Skin epidermis (tissue), 12 donors: ENCODE results near the gene ST6GALNAC5.
"Not testable (repeated sequence)": the region's sequence is repeated elsewhere in the genome, so short reads cannot be mapped to it uniquely, and the experiment has no call there.

Experiments
- H3K27ac ChIP-seq, 21 experiments: fragments of 200-600 bp; sonication (generic) in 11 of 21; one replicate each; pipeline ENCODE4 v1.5.0; 2020; ENCODE audit warnings: mild to moderate bottlenecking in 3 of 21, inconsistent platforms in 2 of 21, moderate library complexity in 2 of 21
- H3K4me3 ChIP-seq, 7 experiments: fragments of 200-600 bp; sonication (generic) in 2 of 7; one replicate each; pipeline ENCODE4 v1.5.0; 2020; ENCODE audit warnings: inconsistent platforms in 2 of 7, mild to moderate bottlenecking in 2 of 7, moderate library complexity in 1 of 7

The ST6GALNAC5 gene

DNA sequence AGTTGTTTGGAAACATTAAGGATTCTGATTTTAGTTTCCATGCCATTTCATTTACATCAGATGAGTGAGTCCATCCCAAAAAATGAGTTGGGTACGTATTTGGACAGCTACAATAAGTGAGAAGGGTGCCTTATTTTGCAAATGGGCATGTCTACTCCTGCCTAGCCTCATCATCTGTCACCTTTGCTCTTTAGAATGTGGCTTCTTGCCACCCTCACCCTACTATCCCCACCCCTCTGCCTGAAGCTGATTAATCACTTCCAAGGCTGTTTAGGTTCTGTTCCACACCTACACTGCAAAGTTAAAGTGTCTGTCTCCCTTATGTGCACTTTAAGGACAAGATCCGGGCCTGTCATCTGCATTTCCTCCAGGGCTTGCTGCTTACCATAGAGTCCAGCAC is 61.2 kb downstream of the ST6GALNAC5 start:
- no peak overlapping the region for H3K27ac ChIP-seq
- no peak overlapping the region for H3K4me3 ChIP-seq

- Histone ChIP-seq H3K27ac (no peak overlapping the region), H3K4me3 (no peak overlapping the region)
These were observed 61.9 kb downstream of the ST6GALNAC5 start for GRCh38 chr1:76929136-76929535.

DNA sequence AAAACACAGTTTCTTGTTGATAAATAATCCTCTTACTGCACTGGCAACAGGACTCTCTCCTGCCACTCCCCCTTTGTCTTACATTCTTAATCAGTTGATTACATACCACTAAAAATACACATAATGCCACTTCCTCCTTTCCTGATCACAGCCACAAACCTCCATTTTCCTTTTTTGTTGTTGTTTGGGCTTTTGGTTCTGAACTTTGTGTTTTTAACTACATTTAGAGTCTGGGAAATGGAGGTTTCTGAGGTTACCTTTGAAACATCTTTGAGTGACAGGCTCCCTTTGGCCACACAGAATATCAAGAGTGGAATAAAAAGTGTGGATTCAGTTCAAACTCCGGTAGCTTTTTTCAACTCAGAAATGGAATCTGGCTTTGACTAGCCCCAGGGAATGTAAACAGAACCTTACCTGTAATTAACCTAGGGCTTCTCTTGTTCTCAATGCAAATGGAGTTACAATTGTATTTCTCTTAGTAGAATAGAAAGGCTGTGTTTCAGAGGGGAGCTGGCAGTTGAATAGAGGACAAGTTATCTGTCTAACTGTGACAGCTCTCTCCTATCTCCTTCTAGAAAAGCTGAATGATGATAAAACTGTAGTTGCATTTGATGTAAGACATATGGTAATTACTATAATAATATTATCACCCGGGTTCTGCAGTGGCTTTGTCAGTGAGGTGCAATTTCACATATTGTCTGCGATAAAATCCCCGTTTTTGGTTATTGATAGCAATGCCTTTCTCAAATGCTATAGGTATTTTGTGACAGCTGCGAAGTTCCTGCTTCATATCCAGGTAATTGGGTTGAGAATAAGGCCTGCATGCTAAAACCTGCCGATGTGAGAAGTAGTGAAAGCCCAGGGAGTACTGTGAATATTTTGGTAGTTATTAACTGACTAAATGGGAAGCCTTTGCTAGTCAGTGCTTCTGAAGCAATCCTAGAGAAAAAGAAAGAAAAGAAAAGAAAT is 66.9 kb downstream of the ST6GALNAC5 start:
- H3K4me3 ChIP-seq = no peak overlapping the region
- no peak overlapping the region for H3K27ac ChIP-seq

DNA sequence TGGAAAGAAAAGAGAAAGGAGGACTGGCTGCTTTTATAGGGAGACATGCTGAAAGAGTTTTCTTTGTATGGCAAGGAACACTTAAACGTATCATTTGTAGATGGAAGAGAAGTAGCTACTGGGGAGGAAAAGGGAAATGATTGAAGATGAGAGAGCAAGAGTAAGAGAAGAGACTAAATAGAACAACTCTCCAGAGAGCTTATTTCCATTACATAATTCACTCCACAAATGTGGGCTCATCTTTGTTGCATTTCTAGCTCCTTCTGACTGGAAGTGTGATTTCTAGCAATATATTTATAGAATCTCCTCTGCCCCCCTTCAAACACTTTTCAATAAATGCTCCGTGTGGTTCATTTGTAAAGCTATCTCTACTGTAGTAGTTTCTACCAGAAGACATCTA is 71.0 kb downstream of the ST6GALNAC5 start:
- H3K27ac ChIP-seq = no peak overlapping the region
- H3K4me3 ChIP-seq = no peak overlapping the region

- Histone ChIP-seq H3K27ac (no peak overlapping the region), H3K4me3 (no peak overlapping the region)
These were observed 72.0 kb downstream of the ST6GALNAC5 start for GRCh38 chr1:76939050-76939816.

DNA sequence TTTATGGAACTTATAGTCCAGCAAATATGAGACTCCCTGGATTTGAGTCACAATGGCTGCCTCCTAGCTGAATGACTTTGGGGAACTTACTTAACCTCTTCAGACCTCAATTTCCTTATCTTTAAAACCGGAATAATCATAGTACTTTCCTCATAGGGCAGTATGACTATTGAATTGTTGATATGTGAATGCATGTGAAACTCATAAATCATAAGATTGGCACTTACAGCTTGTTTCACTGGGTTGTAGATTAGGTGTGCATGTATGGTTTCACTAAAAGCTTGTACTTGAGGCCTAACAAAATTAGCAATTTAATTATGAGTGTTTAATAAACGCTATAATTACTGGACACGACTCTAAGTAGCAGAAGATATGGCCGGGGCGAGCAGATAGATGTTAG is 72.5 kb downstream of the ST6GALNAC5 start:
- H3K4me3 ChIP-seq = no peak overlapping the region
- no peak overlapping the region for H3K27ac ChIP-seq

- no peak overlapping the region for H3K4me3 ChIP-seq
- no peak overlapping the region for H3K27ac ChIP-seq
These were observed 73.5 kb downstream of the ST6GALNAC5 start for GRCh38 chr1:76940571-76941335.

DNA sequence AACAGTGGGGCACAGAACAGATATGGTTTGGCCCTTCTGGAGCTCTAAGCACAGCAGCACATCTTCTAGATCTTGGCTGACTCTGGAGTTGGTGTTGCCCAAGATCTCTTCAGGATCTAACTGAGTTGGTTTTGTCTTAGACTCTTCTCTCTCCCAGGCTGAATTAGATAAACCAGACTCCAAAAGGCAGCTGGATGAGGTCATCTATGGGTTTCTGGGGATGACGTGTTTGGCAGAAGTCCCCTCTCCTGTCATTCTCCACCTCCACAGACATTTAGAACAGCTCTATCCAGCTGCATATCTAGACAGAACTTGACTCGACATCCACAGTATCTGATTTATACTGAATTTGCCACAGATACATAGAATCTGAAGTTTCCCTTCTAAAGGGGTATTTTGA is 75.3 kb downstream of the ST6GALNAC5 start:
- H3K27ac ChIP-seq = no peak overlapping the region
- H3K4me3 ChIP-seq = no peak overlapping the region

DNA sequence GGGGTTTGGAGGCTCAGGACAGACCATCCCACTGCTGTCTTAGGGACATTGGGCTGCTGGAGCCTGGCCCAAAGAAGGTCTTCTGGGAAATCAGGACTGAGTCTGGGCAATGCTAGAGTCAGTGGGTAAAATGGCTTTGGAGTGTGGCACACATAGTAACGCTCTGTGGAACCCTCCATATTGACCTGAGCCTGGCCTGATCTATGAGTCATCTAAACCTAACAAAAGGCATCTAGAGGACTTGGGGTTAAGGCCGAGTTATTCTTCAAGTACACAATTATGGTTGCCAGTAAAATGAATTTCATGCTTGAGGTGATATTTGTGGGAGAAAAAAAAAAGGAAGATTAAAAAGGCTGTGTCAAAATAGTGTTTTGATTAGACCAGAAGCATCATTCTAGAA is 77.7 kb downstream of the ST6GALNAC5 start:
- no peak overlapping the region for H3K4me3 ChIP-seq

DNA sequence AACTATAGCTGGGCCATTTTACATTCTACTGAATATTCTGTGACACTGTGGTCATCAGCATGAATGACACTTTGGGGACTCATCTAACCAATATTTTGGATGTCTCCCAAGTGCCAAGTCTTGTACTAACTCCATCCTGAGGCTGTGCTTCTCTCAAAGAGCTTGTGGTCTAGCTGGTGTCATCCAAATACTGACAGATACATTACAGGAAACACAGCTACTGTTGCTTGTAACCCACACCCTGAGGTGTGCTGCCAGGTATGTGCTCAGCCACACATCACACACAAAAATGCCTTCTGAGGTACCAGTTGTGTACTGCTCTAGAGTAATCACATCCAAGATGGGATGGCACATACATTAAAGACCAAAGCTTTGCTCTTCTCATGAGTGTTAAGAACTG is 81.6 kb downstream of the ST6GALNAC5 start:
- no peak overlapping the region for H3K4me3 ChIP-seq

More for the DNA sequence above, 77.7 kb downstream of the ST6GALNAC5 start:
- no peak overlapping the region for H3K27ac ChIP-seq

DNA sequence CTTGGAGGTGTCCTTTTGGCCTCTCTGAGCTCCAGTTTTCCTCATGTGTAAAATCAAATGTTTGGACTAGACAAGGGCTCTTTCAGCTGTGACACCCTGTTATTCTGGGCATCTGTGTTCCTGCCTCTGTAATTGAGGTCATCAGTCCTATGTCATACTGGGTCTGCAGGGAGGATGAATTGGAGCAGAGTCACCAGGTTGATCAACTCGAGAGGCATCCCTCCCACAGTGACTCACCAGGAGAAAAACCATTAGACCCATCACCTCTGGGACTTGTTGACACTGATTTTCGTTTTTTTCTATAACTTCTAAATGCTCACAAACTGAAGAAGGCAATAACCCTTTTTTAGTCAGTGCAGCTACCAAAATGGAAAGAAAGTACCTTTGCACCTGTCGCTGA is 82.2 kb downstream of the ST6GALNAC5 start:
- no peak overlapping the region for H3K27ac ChIP-seq
- no peak overlapping the region for H3K4me3 ChIP-seq

More for the DNA sequence above, 81.6 kb downstream of the ST6GALNAC5 start:
- H3K27ac ChIP-seq = no peak overlapping the region

DNA sequence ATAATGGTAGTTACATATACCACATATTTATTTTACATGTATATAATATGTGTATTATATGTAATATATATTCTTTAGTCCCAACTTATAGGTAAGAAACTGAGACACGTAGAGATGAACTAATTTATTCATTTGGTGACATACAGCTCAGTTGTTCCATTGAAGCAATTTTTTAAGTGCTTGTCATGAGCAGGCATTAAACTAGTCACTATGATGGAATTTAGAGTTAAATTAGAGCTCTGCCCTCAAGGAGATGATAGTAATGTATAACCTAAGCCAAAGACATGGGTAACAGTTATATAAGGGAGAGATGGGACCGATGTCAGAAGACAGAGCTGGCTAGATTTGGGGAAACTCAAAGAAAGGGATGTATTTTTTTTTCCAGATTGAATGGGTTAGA is 83.0 kb downstream of the ST6GALNAC5 start:
- no peak overlapping the region for H3K27ac ChIP-seq
- no peak overlapping the region for H3K4me3 ChIP-seq

DNA sequence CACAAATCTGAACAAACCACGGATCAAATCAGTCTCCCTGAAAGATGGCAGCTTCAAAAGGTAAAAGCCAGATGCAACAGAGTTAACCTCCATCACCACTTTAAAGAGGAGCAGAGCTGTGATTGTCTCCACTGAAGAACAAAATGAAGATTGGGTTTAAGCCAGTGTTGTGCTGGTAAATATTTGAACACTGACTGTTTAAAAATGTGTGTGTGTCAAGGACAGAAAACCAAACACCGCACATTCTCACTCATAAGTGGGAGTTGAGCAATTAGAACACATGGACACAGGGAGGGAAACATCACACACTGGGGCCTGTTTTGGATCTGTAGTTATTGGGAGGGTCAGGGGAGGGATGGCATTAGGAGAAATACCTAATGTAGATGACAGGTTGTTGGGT is 83.9 kb downstream of the ST6GALNAC5 start:
- no peak overlapping the region for H3K4me3 ChIP-seq
- no peak overlapping the region for H3K27ac ChIP-seq

GRCh38 chr1:76955652-76956051 is 88.4 kb downstream of the ST6GALNAC5 start:
- no peak overlapping the region for H3K27ac ChIP-seq

GRCh38 chr1:76957961-76958360 is 90.7 kb downstream of the ST6GALNAC5 start:
- Histone ChIP-seq H3K4me3 (no peak overlapping the region), H3K27ac (no peak overlapping the region)

More at GRCh38 chr1:76955652-76956051, 88.4 kb downstream of the ST6GALNAC5 start:
- H3K4me3 ChIP-seq = no peak overlapping the region

- H3K4me3 ChIP-seq = no peak overlapping the region
- H3K27ac ChIP-seq = no peak overlapping the region
These were observed 91.5 kb downstream of the ST6GALNAC5 start for GRCh38 chr1:76958828-76959227.

GRCh38 chr1:76959556-76959955 is 92.3 kb downstream of the ST6GALNAC5 start:
- Histone ChIP-seq H3K27ac (no peak overlapping the region), H3K4me3 (no peak overlapping the region)

DNA sequence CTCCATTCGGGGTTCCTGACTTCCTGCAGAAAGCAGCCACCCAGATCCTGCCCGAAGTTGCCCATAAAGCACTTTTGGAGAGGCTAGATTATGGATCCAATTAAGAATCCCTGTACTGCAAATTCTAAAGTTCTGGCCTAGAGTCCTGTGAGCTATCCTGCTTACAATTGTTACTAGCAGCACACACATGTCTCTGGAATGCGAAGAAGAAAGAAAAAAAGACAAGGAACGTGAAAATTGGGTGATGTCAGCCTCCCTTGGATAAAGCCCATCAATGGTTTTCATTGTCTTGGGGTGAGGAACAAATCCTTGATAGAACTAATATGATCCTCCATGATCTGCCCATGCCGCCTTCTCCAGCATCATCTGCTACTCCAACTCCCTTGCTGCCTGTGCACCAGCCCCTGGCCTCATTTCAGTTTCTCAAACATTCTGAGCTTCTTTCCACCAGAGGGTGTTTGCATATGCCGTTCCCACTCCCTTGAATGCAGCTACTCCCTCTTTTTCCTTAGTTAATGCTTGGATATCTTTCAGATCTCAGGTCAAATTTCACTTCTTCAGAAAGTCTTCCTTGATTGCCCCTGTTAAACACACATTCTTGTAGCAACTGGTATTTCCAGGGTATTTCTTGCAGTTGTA is 94.0 kb downstream of the ST6GALNAC5 start:
- H3K27ac ChIP-seq = no peak overlapping the region
- H3K4me3 ChIP-seq = no peak overlapping the region

DNA sequence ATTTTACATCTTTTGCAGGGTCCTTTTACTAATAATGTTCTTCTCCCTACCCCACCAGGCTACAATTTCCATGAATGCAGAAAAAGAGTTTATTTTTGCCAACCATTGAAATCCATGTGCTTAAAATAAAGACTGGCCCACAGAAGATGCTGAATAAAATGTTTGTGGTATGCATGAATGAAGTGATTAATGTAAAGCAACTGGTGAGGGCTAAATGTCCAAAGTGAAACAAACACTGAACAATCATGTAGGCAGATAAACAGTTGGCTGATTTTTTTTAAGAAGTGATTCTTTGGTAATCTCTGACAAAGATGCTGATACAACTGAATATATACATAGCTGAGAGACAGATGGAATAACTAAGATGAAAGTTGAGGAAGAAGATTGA is 94.5 kb downstream of the ST6GALNAC5 start:
- no peak overlapping the region for H3K27ac ChIP-seq
- no peak overlapping the region for H3K4me3 ChIP-seq

DNA sequence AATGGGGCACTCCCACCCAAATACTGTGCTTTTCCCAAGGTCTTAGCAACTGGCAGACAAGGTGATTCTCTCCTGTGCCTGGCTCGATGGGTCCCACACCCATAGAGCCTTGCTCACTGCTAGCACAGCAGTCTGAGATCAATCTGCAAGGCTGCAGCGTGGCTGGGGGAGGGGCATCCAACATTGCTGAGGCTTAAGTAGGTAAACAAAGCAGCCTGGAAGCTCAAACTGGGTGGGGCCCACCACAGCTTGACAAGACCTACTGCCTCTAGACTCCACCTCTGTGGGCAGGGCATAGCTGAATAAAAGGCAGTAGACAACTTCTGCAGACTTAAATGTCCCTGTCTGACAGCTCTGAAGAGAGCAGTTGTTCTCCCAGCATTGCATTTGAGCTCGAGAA is 114.0 kb downstream of the ST6GALNAC5 start:
- not testable (repeated sequence) for H3K4me3 ChIP-seq, H3K27ac ChIP-seq
